HUES48 (cell line): Measurements from ENCODE around the gene ALDH1L2.

Source experiments
- H3K27ac ChIP-seq: one replicate; pipeline ENCODE4 v1.7.0; 2013; ENCODE audit warnings: low read depth, low read length, inconsistent platforms
- H3K27me3 ChIP-seq: 2 replicates; pipeline ENCODE4 v1.6.1; 2013; ENCODE audit warnings: mild to moderate bottlenecking, low read length; ENCODE audit not compliant: control insufficient read depth, insufficient read depth
- H3K36me3 ChIP-seq: 2 replicates; pipeline ENCODE4 v1.6.1; 2013; ENCODE audit warnings: low read length; ENCODE audit not compliant: control insufficient read depth, insufficient read depth
- H3K4me1 ChIP-seq: 2 replicates; pipeline ENCODE4 v1.6.1; 2013; ENCODE audit warnings: mild to moderate bottlenecking, low read length; ENCODE audit not compliant: control insufficient read depth, insufficient read depth
- H3K4me3 ChIP-seq: 2 replicates; pipeline ENCODE4 v1.5.1; 2013; ENCODE audit warnings: mild to moderate bottlenecking, low read depth, low read length
- H3K9ac ChIP-seq: 2 replicates; pipeline ENCODE4 v1.6.1; 2013; ENCODE audit warnings: mild to moderate bottlenecking, low read depth, low read length, moderate library complexity
- H3K9me3 ChIP-seq: 2 replicates; pipeline ENCODE4 v1.6.1; 2013; ENCODE audit warnings: low read length; ENCODE audit not compliant: control insufficient read depth, insufficient read depth

Gene ALDH1L2

DNA sequence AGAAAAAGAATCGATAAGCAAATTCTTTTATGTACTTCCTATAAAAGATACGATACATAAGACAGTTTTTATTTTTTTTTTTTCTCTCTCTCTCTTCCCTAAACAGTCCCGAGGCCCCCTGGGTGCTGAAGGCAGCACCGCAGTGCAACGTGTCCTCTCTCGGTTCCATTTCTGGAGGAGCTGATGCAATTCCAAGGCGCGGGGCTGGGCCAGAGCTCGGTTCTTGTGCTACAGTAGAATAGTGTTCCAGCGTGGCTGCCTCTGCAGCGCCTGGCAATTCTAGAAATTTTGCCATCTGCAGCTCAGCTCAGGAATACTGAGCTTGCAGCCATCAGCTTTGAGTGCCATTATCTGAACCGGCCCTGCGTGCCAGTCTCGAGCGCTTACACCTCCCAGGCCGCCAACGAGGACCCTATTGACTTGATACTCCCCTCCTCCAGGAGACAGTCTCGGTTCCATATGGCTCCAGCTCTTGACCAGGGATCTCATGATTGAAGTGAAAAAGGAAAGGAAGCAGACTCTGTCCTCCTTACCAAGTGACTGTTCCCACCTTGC lies 630 bp downstream of the ALDH1L2 start:
- Histone ChIP-seq H3K36me3 (no peaks in the 10 kb centered on the region), H3K4me3 (peak overlapping the region; percentile 84), H3K4me1 (peaks cover 14% of the 10 kb centered on the region), H3K9me3 (peaks cover 3% of the 10 kb centered on the region; the same call in 1 of the 2 replicates), H3K27me3 (peaks cover 13% of the 10 kb centered on the region), H3K27ac (no peak overlapping the region), H3K9ac (peak overlapping the region; percentile 73)

DNA sequence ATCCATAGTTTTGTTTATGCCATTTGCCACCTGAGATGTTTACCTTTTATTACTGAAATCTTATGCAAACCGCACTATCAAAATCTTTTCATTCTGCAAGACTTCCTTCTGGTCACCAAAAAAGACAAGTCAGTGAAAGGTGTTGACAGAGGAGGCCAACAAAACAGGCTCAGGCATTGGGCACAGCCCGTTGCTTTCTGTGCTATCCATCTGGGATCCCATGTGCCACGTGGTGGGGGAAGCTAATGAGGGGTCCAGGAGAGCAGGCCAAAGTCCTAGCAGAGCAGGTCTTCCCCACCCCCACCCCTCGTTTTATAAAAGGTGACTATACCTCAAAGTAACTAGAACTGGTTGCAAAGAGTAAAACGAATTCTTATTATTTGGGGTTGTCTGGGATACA lies 1.2 kb downstream of the ALDH1L2 start:
- Histone ChIP-seq H3K9me3 (peaks cover 3% of the 10 kb centered on the region; the same call in 1 of the 2 replicates), H3K27me3 (peaks cover 13% of the 10 kb centered on the region), H3K4me1 (peaks cover 14% of the 10 kb centered on the region), H3K36me3 (no peaks in the 10 kb centered on the region), H3K9ac (peak overlapping the region; percentile 73; the same call in 1 of the 2 replicates), H3K4me3 (peak overlapping the region; percentile 84), H3K27ac (no peak overlapping the region)

DNA sequence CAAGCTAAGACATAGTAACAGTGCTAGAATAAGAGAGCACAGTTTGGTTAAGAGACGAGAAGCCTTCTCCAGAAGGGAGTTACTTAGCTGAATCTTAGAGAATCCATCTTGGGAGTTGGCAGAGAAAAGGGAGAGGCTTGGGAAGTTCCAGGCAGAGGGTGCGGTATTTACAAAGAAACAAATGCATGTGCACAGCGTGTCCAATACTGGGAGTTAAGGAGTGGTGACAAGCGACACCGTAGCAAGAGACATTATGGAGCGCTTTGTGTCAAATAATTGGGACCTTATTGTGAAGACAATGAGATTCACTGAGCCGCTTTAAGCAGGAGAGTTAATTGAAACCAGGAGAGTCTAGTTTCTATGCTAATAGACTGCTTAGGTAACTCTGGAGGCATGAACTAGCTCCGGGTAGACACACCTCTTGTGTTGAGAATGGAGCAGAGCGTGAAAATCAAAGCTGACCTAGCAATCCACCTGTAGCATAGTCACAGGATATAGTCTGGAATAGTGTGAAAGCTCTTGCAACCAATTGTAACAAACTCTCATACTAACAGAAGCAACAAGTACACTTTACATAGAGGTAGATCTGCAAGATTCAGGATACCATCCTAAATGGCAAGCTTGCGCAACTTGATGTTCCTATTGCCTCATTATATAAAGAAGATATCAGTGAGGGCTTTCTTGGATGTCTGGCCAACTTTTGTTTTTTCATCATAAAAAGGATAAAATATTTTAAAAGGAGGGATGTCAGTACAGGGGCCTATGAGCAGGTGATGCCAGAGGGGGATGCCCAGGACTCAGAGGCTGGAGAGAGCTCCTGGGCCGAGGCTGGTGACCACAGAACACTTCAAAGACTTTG lies 5.3 kb downstream of the ALDH1L2 start:
- no peak overlapping the region for H3K27ac ChIP-seq
- no peaks in the 10 kb centered on the region for H3K9me3 ChIP-seq
- H3K27me3 ChIP-seq: peaks cover 13% of the 10 kb centered on the region
- H3K9ac ChIP-seq: no peak overlapping the region
- no peaks in the 10 kb centered on the region for H3K36me3 ChIP-seq
- H3K4me1 ChIP-seq: peaks cover 13% of the 10 kb centered on the region
- H3K4me3 ChIP-seq: no peak overlapping the region

DNA sequence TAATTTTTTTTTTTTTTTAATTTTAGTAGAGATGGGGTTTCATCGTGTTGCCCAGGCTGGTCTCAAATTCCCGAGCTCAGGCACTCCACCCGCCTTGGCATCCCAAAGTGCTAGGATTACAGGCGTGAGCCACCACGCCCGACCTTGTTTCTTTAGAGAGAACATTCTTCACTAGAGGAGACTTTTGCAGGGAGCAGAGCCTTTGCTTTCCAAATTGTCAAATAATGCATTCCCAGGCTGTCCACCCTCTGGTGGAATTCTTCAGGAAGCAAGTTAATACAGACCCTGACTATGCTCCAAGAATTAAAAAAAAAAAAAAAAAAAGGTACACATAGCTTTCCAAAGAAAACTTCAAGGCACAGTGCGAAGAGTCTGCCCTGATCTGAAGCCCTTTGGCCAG lies 6.8 kb downstream of the ALDH1L2 start:
- H3K36me3 ChIP-seq: no peaks in the 10 kb centered on the region
- no peak overlapping the region for H3K9ac ChIP-seq
- H3K4me1 ChIP-seq: no peaks in the 10 kb centered on the region
- H3K9me3 ChIP-seq: no peaks in the 10 kb centered on the region
- no peak overlapping the region for H3K27ac ChIP-seq
- H3K27me3 ChIP-seq: peaks cover 3% of the 10 kb centered on the region; the same call in 1 of the 2 replicates
- no peak overlapping the region for H3K4me3 ChIP-seq

DNA sequence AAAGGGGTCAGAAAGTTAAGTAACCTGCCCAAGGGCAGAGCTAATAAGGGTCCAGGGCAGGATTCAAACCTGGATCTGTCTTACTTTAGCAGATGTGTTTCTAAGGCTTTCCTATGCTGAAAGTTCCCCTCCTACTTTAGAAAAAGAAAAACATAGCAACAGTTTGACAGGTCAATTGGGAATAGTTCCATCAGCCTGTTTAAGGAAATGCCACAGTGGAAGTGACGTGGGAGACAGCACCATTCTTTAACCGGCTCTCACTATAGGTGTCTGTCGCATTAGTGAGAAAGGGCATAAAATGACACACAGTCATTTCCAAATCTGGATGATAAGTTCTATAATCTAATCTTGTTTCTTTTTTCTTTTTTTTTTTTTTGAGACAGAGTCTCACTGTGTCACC lies 7.3 kb downstream of the ALDH1L2 start:
- no peaks in the 10 kb centered on the region for H3K9me3 ChIP-seq
- H3K27ac ChIP-seq: no peak overlapping the region
- no peak overlapping the region for H3K9ac ChIP-seq
- no peaks in the 10 kb centered on the region for H3K4me1 ChIP-seq
- no peak overlapping the region for H3K4me3 ChIP-seq
- H3K27me3 ChIP-seq: no peaks in the 10 kb centered on the region
- H3K36me3 ChIP-seq: no peaks in the 10 kb centered on the region

DNA sequence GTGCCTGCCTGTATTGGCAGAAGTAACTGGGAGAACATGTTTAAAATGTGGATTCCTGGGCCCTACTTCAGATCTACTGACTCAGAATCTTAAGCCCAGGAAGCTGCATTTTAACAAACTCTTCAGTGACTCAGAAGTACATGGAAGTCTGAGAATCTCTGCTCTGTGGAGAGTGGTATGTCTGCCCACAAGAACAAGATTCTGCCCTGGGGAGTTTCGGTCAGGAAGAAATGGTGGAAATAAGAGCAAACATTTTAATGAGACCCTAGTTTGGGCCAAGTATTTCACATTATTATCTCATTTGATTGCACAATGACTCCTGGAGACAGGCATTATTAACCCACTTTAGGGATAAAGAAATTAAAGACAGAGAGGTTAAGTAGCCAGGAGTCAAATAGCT lies 8.2 kb downstream of the ALDH1L2 start:
- Histone ChIP-seq H3K4me3 (no peak overlapping the region), H3K9me3 (no peaks in the 10 kb centered on the region), H3K36me3 (no peaks in the 10 kb centered on the region), H3K9ac (no peak overlapping the region), H3K4me1 (no peaks in the 10 kb centered on the region), H3K27me3 (no peaks in the 10 kb centered on the region), H3K27ac (no peak overlapping the region)

DNA sequence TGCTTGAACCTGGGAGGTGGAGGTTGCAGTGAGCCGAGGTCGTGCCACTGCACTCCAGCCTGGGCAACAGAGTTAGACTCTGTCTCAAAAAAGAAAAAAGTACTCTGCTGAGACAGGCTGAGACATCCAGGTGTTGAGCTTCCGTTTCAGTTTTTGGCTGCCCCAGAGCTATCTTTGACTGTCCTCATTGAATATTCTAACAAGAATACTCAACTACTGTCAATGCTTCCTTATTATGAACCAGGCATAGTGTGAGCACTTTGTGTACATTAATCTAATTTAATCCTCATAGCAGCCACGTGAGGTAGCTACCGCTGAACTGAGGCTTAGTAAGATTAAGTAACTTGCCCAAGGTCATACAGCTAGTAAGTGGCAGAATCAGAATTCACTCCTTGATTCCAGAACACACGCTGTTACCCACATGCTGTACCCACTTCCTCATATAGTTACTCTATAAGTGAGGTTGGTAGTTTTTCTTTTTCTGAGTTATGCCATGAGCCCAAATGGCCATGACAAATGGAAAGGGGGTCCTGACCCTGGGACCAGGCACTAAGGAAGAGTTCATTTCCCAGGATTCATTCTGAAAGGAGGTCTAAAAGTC lies 11.3 kb downstream of the ALDH1L2 start:
- H3K27me3 ChIP-seq: no peaks in the 10 kb centered on the region
- no peaks in the 10 kb centered on the region for H3K4me1 ChIP-seq
- no peak overlapping the region for H3K9ac ChIP-seq
- no peak overlapping the region for H3K27ac ChIP-seq
- H3K9me3 ChIP-seq: no peaks in the 10 kb centered on the region
- H3K36me3 ChIP-seq: peaks cover 5% of the 10 kb centered on the region; the same call in 1 of the 2 replicates
- no peak overlapping the region for H3K4me3 ChIP-seq

DNA sequence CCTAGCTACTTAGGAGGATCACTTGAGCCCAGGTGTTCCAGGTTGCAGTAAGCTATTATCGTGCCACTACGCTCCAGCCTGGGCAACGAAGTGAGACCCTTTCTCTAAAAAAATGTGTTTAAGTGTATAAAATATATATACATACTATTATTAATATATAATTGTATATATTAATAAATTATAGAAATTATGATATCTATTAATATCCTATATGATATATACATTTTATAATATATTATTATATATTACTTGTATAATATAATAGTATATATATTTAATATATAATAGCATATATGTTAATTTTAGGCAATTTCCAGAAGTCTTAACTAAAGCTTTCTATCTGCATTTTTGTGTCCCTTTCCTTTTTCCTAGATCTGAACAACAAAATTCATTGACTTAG lies 12.3 kb downstream of the ALDH1L2 start:
- H3K4me3 ChIP-seq: no peak overlapping the region
- no peaks in the 10 kb centered on the region for H3K9me3 ChIP-seq
- no peaks in the 10 kb centered on the region for H3K4me1 ChIP-seq
- no peaks in the 10 kb centered on the region for H3K27me3 ChIP-seq
- no peak overlapping the region for H3K9ac ChIP-seq
- H3K27ac ChIP-seq: no peak overlapping the region
- H3K36me3 ChIP-seq: peaks cover 5% of the 10 kb centered on the region; the same call in 1 of the 2 replicates

DNA sequence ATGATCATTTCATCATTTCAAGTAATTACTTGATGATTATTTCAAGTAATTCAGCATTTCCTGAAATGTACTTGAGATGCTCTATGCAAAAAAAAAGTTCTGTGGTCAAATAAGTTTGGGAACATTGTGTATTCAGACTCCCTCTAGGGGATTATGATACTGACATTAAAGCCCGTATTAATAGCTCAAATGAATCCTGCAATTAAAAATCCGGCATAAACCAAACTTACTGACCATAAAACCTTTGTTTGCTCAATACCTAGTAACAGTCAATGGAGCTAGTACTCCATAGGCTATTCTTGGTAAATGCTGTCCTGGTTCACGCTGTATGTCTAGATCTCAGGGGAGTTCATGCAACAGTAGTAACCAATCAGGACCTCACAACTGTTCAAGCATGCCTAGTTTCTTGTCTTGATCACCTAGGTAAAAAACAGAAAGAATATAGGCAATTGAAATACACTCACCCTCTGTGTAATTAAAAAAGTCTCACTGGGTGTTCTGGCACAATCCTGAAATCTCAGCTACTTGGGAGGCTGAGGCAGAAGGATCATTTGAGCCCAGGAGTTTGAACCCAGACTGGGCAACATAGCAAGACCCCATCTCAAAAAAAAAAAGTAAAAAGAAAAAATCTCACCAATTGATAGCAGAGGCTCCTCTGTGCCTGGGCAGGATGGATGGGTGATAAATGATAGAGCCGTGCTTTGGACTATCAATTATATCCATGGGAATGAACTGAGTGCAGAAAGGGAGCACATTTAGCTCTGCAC lies 14.1 kb downstream of the ALDH1L2 start:
- no peak overlapping the region for H3K27ac ChIP-seq
- no peak overlapping the region for H3K4me3 ChIP-seq
- no peaks in the 10 kb centered on the region for H3K27me3 ChIP-seq
- peaks cover 5% of the 10 kb centered on the region; the same call in 1 of the 2 replicates for H3K36me3 ChIP-seq
- no peak overlapping the region for H3K9ac ChIP-seq
- H3K4me1 ChIP-seq: no peaks in the 10 kb centered on the region
- H3K9me3 ChIP-seq: no peaks in the 10 kb centered on the region

DNA sequence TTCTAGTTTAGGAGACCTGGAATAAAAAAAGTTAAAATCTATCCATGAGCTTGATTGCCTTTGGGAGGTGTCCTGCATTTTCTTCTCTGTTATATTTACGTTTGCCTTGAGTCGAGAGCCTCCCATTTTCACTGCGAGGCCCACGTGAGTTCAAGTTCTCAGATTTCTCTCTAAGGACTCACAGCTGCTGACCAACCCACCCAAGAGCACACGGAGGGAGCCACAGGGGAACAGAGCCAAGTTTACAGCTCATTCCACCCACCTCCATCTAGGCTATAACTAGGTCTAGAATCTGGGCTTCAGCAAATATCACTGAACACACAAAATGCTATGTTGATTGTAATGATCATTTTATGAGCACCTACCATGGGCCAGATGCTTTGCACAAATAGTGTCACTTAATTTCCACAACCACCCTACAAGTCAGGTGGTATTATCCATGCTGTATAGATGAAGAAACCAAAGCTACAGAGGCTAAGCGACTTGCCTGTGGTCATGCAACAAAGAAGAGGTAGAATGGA lies 16.7 kb downstream of the ALDH1L2 start:
- no peak overlapping the region for H3K27ac ChIP-seq
- H3K4me3 ChIP-seq: no peak overlapping the region
- H3K9me3 ChIP-seq: no peaks in the 10 kb centered on the region
- peaks cover 5% of the 10 kb centered on the region; the same call in 1 of the 2 replicates for H3K36me3 ChIP-seq
- H3K4me1 ChIP-seq: no peaks in the 10 kb centered on the region
- no peaks in the 10 kb centered on the region for H3K27me3 ChIP-seq
- no peak overlapping the region for H3K9ac ChIP-seq
